GM19240 (cell line): ENCODE data around the gene CAMSAP2.
A peak's percentile ranks its signal among the peaks of the same experiment; 100 is the strongest.
"Not testable (repeated sequence)": the region's sequence is repeated elsewhere in the genome, so short reads cannot be mapped to it uniquely, and the experiment has no call there.

Source experiments
- DNase-seq: peaks from one replicate; pipeline ENCODE4 v3.0.0; 2011; ENCODE audit warnings: low spot score; ENCODE audit not compliant: insufficient read length

Gene CAMSAP2

DNA sequence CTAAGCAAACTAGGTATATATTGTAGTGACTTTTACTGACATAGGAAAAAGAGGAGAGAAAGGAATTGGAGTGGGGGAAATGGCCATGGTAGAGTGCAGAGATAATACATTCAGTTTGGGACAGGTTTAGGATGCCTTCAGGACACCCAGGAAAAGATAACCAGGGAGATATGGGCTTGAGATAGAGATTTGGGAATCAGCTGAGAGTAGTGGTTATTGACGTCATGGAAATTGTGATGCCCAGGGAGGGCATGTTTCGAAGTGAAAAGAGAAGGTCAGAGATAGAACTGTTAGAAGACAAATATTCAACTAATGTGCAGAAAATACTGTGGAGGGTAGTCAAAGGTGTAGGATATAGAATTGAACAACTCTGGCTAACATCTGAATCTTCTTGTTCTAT, 40.6 kb downstream of the CAMSAP2 start:
- DNase-seq, result no peak

DNA sequence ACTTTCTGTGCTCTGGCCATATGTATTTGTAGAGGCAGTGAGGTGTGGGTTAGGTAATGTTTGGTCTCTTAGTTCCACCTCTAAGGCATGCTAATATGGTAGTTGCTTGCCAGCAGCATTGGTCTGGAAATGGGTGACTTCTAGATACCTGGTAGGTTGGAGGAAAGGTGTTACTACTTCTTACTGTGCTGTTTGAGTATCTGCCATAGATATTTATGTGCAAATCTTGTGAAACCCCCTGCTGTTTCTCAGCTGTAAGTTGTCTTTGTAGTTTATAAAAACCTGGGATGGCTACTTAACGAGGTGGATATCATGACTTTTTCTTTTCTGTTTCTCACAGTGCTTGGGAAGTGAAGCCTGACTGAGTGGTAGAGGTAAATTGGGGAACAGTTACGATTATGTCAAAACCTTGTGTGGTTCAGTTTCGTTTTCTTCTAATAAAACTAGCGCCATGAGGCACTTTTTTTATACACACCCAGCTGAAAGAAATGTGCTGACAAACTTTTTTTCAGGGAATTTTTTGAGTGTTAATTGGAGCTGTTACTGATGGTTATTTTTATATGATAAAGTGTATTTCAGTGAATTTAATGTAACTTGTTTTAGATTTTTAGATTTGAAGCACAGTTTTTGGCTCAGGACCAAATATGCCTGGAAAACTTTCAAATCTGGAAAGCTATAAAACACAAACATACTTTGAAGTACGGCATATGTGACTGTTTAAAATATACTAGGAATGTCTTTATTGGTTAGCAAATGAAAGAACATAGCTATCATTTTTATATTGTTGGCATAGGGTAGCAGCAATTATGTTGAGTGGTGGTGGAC, 42.1 kb downstream of the CAMSAP2 start:
- no peak for DNase-seq

DNA sequence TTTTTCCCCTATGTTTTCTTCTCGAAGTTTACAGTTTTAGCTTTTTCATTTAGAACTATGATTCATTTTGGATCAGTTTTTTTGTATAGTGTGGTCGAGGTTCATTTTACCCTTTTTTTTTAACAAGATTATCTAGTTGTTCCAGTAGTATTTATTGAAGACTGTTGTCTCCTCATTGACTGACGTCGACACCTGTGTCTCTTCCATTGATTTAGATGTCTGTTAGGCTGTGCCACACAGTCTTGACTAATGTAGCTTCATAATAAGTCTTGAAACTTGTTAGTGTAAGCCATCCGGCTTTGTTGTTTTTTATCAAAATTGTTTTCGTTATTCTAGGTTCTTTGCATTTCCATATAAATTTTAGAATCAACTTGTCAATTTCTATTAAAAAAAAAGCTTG, 45.2 kb downstream of the CAMSAP2 start:
- DNase-seq, result no peak

DNA sequence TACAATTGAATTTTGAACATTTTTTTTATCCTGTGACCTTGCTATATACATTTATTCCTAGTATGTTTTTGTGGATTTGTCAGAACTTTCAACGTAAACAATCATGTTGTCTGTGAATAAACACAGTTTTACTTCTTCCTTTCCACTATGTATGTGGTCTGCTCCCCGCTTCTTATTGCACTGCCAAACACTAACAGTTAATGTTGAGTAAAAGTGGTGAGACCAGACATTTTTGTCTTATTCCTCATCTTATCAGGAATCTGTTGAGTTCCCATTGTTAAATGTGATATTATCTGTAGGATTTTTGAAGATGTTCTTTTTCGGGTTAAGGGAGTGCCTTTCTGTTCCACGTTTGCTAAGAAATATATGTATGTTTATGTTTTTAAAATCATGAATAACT, 45.9 kb downstream of the CAMSAP2 start:
- DNase-seq, result no peak

DNA sequence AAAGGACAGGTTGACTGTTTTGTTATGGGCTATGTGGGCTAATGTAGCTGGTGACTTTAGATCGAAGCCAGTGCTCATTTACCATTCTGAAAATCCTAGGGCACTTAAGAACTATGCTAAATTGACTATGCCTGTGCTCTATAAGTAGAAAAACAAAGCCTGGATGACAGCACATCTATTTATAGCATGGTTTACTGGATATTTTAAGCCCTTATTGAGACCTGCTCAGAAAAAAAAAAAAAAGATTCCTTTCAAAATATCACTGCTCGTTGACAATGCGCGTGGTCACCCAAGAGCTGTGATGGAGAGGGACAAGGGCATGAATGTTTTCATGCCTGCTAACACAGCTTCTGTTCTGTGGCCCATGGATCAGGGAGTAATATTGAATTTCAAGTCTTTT, 48.1 kb downstream of the CAMSAP2 start:
- no peak for DNase-seq

DNA sequence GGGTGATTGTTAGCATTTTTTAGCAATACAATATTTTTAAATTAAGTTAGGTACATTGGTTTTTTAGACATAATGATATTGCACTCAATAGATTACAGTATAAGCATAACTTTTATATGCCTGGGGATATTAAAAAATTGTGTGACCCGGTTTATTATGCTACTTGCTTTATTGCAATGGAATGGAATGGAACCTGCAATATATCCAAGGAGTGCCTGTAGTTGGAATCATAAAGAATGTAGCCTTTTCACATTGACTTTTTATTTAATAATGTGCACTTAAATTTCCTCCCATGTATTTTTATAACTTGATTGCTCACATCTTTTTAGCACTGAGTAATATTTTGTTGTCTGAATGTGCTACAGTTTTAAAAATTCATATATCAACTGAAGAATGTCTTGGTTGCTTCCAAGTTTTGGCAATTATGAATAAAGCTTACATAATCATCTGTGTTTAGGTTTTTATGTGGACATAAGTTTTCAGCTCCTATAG, 49.2 kb downstream of the CAMSAP2 start:
- DNase-seq, result no peak

DNA sequence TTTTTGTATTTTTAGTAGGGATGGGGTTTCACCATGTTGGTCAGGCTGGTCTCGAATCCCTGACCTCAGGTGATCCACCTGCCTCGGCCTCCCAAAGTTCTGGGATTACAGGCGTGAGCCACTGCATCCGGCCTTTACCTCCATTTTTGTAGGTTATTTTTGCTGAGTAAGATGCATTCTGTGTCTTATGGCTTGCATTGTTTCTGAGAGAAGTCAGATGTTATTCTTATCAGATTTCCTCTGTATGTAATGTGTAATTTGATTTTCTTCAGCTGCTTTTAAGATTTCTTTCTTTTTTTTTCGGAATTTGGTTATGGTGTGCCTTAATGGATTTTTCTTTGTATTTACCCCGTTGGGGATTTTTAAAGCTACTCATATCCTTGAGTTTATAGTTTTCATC, 52.3 kb downstream of the CAMSAP2 start:
- DNase-seq, result not testable (repeated sequence)

DNA sequence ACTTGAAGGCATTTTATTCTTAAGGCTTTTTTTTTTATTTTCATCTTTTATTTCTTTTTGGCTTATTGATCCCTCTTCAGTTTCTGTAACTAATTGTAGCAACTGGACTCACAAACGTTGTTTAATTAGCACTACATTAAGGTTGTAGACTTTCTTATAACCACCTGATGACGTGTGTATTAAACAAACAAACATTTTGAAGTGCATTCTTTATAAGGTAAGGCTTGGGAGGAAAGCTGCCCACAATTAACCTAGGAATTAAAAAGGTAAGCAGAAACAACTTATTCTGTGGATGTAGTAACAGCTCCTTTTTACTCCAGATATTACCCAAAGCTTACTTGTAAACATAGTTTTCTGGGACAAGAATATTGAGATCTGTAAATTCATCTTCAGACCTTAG, 55.0 kb downstream of the CAMSAP2 start:
- no peak for DNase-seq

DNA sequence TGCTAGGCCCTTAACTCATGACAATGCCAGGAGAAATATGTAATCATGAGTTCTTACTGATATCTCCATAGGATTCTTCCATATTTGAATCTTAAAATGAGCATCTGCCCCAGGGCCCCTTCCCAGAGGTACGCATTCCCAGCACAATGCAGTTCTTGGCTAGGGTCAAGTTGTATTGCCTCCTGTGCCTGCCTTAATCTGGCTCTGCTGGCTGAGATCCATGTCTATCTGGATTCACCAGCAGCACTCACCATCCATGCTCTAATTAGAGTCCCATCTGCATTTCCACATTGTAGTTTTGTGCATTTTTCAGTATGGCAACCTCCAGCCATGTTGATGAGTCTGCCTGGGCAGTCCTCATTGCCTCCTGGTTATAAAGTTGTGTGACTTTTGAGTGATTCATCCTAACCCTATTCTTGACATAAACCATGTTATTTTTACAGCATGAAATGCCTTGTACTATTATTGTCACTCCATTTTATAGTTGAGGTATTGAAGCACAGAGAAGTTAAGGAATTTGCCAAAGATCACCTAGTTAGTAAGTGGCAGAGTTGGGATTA, 55.9 kb downstream of the CAMSAP2 start:
- DNase-seq, result no peak

DNA sequence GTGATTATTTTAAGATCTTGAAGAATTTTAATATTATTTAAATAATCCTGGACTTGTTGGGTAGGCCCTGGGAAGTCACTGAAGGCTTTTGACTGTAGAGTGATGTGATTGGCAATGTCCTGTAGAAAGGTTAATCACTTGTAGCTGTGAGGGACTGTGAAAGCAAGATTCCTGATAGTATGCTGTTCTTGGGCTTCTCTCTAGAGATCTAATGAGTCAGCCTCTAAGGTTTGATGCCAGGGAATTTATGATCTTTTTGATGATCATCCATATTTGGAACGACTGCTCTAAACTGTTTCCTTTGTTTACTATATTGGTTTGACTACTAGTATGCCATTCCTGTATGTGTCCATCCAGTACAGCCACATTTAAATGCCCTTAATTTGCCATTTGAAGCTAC, 56.5 kb downstream of the CAMSAP2 start:
- no peak for DNase-seq

DNA sequence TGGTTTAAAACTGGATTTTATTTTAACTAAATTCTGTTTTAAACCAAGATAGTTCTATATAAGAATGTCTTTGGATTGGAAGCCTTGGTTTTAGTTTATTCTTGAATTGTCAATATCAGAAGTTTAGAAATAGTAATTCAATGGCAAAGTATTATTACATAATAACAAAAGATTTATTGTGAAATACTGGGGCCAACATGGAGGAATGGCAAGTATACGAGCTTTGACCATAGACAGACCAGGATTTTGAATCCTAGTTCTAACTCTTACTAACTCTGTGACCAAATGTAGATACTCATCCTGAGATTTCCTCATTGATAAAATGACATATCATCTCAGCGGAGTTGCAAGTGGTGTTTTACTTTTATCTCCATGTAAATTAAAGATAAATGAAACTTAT, 63.3 kb downstream of the CAMSAP2 start:
- DNase-seq, result no peak

DNA sequence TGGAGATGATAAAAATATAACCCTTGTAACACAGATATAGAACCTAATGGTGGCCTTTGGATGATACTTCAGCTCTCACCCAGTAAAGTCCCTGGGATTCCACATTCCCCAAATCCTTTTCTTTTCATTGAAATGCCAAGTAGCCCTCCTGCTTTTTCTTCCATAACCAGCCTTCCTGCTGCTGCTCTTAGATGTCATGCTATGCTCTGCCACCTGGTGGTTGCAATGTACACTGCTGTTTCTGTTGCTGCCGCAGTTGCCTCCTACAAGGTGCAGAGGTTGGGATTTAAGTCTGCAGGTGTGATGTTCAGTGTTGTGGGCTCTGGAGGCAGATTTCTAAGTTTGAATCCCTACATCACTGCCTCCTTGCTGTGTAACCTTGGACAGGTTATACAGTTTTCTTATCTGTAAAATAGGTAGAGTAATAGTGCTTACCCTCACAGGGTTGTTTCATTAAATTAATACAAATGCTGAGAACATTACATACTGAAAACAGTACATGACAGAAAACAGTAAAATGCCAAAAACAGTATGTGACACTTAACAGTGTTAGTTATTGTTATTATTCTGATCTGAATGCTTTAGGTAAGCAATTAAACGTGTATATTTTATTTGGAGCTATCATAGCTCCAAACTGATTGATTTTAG, 64.3 kb downstream of the CAMSAP2 start:
- DNase-seq, result peak; percentile 33

DNA sequence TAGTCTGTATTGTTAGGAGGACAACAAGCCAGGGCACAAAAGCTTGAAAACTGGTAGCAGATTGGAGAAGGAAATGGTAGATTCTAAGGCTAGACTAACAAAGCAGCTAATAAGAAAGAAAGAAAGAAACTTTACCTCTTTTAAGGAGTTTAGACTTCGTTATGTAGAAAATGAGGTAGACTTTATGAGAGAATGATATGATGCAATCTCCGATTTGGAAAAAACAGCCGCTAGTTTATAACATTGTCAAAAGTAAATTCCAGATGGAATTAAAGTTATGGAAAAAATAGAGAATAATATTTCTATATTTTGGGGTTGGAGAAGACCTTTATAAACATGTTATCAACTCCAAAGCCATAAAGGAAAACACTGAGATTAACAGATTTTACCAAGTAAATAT, 67.0 kb downstream of the CAMSAP2 start:
- no peak for DNase-seq

DNA sequence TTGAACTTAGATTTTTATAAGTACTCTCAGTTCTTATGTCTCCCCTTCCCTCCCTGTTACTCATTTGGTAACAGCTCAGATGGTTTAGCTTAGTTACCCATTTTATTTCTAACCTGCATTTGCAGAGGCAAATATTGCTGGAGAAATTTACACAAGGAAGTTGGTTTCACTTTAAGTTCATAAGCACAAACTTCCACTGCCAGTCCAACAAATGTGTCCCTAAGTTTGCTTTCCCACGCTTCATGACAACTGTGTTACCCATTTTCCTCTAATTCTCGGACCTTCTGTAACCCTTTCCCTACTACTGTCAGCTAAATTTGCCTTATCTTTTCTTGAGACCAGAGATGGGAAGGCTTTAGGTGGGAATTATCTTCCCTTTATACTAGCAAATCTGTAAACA, 70.2 kb downstream of the CAMSAP2 start:
- no peak for DNase-seq

DNA sequence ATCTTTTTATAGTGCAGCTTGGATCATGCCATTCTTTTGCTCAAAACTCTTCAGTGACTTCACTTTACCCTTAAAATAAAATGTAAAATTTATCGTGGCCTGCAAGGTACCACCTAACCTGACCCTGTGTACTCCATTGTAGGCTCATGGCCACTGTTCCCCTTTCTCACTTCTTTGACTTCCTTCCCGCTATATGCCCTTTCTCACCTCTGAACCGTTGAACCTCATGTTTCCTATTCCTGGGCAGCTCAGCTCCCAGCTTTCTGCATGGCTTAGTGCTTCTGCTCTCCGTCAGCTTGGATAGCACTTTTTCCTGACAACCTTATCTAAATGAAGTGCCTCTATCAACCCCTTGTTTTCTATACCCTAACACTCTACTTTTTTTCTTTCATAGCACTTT, 73.0 kb downstream of the CAMSAP2 start:
- no peak for DNase-seq

DNA sequence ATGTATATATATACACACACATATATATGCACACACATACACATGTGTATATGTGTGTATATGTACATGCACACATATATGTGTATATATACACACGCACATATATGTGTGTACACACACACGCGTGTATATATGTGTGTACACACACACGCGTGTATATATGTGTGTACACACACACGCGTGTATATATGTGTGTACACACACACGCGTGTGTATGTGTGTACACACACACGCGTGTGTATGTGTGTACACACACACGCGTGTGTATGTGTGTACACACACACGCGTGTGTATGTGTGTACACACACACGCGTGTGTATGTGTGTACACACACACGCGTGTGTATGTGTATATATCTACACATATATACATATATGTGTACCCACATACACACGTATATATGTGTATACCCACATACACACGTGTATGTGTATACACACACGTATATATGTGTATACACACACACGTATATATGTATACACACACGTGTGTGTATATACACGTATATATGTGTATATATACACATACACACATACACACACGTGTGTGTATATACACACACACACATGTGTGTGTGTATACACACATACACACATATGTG, 78.0 kb downstream of the CAMSAP2 start:
- DNase-seq, result not testable (repeated sequence)

DNA sequence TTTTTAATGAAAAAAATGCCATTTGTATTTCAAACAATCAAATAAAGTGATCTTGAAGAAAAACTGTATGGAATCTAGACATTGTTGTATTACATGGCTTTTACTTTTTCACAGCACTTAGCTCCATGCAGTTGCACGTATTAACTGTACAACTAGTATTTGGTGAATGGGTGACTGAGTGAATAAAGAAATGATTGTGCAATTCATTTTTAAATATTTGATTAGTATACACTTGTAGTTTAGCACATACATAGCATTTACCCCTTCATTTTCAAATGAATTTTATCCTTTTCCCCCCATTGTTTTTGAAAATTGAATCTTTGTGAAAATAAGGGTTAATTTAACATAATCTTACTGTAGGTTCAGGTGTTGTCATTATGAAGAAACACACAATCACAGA, 79.6 kb downstream of the CAMSAP2 start:
- DNase-seq, result no peak

DNA sequence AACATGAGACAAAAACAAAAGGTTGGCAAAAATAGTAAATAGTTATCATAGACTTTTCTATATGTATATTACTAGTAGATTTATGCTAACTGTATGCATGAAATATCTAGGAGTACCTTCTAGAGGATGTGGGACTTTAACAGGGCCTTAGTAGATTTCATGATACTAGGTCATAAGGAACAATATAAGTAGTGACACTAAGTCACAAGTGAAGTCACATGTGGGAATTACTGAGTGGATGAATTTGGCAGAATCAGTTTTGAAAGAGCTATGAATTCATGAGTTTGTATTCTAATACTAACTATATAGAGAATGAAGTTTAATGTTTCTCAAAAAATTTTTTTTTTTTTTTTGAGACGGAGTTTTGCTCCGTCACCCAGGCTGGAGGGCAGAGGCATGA, 81.0 kb downstream of the CAMSAP2 start:
- no peak for DNase-seq

DNA sequence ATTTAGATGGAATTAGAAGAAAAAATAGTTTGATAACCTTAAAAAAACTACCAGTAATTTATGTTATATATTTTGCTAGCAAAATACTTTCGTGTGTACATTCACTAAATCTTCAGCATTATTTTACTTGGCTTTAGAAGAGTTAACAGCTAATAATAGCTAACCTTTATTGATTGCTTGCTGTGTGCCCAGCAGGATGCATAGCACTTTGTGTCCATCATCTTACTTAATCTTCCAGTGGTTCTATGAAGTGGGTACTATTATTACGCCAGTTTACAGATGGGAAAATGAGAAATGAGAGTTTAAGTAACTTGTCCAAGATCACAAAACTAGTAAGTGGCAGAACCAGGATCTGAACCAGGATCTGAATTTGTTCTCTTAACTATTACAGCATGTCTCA, 92.4 kb downstream of the CAMSAP2 start:
- no peak for DNase-seq

DNA sequence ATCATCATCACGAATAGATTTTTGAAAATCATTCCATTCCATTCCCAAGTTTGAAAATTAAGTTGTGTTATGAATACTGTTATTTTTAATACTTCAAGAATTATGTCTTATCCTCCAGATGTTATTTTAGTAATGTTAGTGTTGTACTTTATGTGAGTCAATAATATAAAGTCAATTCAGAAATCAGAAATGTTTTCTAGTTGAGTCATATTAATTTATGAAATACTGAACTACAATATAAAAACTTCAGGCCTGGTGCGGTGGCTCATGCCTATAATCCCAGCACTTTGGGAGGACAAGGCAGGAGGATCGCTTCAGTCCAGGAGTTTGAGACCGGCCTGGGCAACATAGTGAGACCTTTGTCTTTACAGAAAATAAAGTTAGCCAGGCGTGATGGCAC, 95.7 kb downstream of the CAMSAP2 start:
- no peak for DNase-seq

DNA sequence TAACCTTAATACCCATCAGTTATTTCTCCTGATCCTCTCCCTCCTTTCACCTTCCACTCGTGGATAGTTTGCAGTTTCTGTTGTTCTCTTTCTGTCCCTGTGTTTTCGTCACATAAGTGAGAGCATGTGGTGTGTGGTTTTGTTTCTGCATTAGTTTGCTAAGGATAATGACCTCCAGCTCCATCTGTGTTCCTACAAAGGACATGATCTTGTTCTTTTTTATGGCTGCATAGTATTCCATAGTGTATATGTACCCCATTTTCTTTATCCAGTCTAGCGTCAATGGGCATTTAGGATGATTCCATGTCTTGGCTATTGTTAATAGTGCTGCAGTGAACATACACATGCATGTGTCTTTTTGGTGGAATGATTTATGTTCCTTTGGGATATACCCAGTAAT, 97.5 kb downstream of the CAMSAP2 start:
- no peak for DNase-seq

DNA sequence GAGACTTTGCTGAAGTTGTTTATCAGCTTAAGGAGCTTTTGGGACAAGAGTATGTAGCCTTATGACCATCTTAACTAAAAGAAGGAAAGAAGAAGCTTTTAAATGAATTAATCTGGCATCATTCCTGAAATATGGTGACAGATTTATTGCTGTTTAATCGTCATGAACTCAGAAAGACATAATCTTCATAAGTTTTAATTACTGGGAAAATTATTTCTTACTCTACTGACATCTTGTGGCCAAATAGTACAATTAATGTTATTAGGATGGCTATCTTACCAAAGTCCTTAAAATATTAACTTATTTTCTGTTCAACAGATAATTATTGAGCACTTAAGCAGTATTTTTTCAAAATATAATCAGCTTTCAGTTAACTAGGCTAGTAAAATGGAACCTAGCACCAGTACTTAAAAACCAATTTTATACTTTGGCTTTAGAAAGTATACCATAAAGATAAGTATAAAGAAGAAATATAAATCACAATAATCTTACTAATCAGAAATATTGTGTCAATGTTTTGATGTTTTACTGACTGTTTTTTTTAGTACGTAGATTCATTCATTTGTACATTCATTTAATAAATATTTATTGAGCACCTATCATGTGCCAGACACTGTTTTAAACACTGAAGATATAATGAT, 99.4 kb downstream of the CAMSAP2 start:
- DNase-seq, result no peak
